Measurements from ENCODE around the gene PCDHB10. TPM values are rescaled to one million over a fixed set of nuclear protein-coding genes. Genes with fewer than 3 reads are reported as not detected.
"Not testable (repeated sequence)": the region's sequence is repeated elsewhere in the genome, so short reads cannot be mapped to it uniquely, and the experiment has no call there.

PCDHB10 gene
- total RNA-seq, 1 donor from 2014 or later, result 0.26 TPM

- FAIRE-seq, result no peak
- no peak overlapping the region for H3K4me3 ChIP-seq (ENCODE audit: low read depth, low read length)
Observed at GRCh38 chr5:141155540-141156374, 36.4 kb upstream of the PCDHB10 start.

GRCh38 chr5:141157356-141157755, 34.8 kb upstream of the PCDHB10 start:
- not testable (repeated sequence) for H3K4me3 ChIP-seq (ENCODE audit: low read depth, low read length); DNase-seq (ENCODE audit: low read depth); H3K36me3 ChIP-seq (ENCODE audit: control insufficient read depth, insufficient read depth, low read length); H3K27me3 ChIP-seq (ENCODE audit: control insufficient read depth, insufficient read depth, low read length); FAIRE-seq

More at GRCh38 chr5:141155540-141156374, 36.4 kb upstream of the PCDHB10 start:
- Histone ChIP-seq H3K27me3 (ENCODE audit: control insufficient read depth, insufficient read depth, low read length) (no peaks in the 10 kb centered on the region), H3K36me3 (ENCODE audit: control insufficient read depth, insufficient read depth, low read length) (no peaks in the 10 kb centered on the region)
- TF ChIP-seq, protein P1, sequence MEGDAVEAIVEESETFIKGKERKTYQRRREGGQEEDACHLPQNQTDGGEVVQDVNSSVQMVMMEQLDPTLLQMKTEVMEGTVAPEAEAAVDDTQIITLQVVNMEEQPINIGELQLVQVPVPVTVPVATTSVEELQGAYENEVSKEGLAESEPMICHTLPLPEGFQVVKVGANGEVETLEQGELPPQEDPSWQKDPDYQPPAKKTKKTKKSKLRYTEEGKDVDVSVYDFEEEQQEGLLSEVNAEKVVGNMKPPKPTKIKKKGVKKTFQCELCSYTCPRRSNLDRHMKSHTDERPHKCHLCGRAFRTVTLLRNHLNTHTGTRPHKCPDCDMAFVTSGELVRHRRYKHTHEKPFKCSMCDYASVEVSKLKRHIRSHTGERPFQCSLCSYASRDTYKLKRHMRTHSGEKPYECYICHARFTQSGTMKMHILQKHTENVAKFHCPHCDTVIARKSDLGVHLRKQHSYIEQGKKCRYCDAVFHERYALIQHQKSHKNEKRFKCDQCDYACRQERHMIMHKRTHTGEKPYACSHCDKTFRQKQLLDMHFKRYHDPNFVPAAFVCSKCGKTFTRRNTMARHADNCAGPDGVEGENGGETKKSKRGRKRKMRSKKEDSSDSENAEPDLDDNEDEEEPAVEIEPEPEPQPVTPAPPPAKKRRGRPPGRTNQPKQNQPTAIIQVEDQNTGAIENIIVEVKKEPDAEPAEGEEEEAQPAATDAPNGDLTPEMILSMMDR (IDR thresholded peaks at IDR 0.05; ENCODE audit: insufficient read depth, low read length, severe bottlenecking), result no peak
- DNase-seq (ENCODE audit: low read depth), result no peak

DNA sequence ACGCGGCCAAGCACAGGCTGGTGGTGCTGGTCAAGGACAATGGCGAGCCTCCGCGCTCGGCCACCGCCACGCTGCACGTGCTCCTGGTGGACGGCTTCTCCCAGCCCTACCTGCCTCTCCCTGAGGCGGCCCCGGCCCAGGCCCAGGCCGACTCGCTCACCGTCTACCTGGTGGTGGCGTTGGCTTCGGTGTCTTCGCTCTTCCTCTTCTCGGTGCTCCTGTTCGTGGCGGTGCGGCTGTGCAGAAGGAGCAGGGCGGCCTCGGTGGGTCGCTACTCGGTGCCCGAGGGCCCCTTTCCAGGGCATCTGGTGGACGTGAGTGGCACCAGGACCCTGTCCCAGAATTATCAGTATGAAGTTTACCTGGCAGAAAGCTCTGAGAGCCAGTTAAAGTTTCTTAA, 34.3 kb upstream of the PCDHB10 start:
- H3K4me3 ChIP-seq (ENCODE audit: low read depth, low read length); DNase-seq (ENCODE audit: low read depth); FAIRE-seq; H3K36me3 ChIP-seq (ENCODE audit: control insufficient read depth, insufficient read depth, low read length); H3K27me3 ChIP-seq (ENCODE audit: control insufficient read depth, insufficient read depth, low read length): not testable (repeated sequence)

GRCh38 chr5:141172381-141173204, 19.6 kb upstream of the PCDHB10 start, which contains the start of gene PCDHB7:
Gene PCDHB7, plus strand, starts transcription at chr5:141172644. Its CDS starts 192 bp downstream, at chr5:141172836.
- FAIRE-seq (no peak), DNase-seq (ENCODE audit: low read depth) (no peak)
- no peak within 1 kb of the TSS for H3K4me3 ChIP-seq (ENCODE audit: low read depth, low read length)
- TF ChIP-seq, protein P1 (IDR thresholded peaks at IDR 0.05; ENCODE audit: insufficient read depth, low read length, severe bottlenecking), result peak; percentile 23
- no peaks in the 10 kb centered on the region for H3K36me3 ChIP-seq (ENCODE audit: control insufficient read depth, insufficient read depth, low read length)
- H3K27me3 ChIP-seq (ENCODE audit: control insufficient read depth, insufficient read depth, low read length), result no peaks in the 10 kb centered on the region

DNA sequence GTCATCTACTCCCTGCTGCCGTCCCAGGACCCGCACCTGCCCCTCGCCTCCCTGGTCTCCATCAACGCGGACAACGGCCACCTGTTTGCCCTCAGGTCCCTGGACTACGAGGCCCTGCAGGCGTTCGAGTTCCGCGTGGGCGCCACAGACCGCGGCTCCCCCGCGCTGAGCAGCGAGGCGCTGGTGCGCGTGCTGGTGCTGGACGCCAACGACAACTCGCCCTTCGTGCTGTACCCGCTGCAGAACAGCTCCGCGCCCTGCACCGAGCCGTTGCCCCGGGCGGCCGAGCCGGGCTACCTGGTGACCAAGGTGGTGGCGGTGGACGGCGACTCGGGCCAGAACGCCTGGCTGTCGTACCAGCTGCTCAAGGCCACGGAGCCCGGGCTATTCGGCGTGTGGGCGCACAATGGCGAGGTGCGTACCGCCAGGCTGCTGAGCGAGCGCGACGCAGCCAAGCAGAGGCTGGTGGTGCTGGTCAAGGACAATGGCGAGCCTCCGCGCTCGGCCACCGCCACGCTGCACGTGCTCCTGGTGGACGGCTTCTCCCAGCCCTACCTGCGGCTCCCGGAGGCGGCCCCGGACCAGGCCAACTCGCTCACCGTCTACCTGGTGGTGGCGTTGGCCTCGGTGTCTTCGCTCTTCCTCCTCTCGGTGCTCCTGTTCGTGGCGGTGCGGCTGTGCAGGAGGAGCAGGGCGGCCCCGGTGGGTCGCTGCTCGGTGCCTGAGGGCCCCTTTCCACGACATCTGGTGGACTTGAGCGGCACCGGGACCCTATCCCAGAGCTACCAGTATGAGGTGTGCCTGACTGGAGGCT, 17.7 kb upstream of the PCDHB10 start:
- H3K4me3 ChIP-seq (ENCODE audit: low read depth, low read length); H3K36me3 ChIP-seq (ENCODE audit: control insufficient read depth, insufficient read depth, low read length); FAIRE-seq; DNase-seq (ENCODE audit: low read depth); H3K27me3 ChIP-seq (ENCODE audit: control insufficient read depth, insufficient read depth, low read length): not testable (repeated sequence)

DNA sequence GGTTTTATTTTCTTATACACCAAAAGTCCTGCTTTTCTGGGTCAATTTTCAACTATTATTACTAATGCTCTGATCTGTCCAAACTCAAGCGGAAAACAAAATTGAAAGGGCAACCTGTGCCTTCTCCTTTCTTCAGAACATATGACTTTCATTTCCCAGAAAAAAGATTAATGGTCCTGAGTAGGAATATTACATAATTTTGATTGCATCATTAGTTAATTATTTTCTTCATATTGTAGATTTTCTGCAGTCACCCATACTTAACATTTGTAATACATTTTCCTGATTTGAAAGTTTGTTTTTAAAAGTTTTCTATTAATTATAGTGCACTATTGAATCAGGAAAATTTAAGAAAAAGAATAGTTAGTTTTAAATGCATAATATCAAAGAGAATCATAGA, 16.2 kb upstream of the PCDHB10 start:
- no peaks in the 10 kb centered on the region for H3K27me3 ChIP-seq (ENCODE audit: control insufficient read depth, insufficient read depth, low read length)
- FAIRE-seq (no peak), DNase-seq (ENCODE audit: low read depth) (no peak)
- TF ChIP-seq, protein P1 (IDR thresholded peaks at IDR 0.05; ENCODE audit: insufficient read depth, low read length, severe bottlenecking), result no peak
- H3K36me3 ChIP-seq (ENCODE audit: control insufficient read depth, insufficient read depth, low read length), result no peaks in the 10 kb centered on the region
- no peak overlapping the region for H3K4me3 ChIP-seq (ENCODE audit: low read depth, low read length)

GRCh38 chr5:141177577-141178191, 14.5 kb upstream of the PCDHB10 start, which contains the start of gene PCDHB8:
Gene PCDHB8, plus strand, starts transcription at chr5:141177790. Its CDS starts 245 bp downstream, at chr5:141178035.
- not testable (repeated sequence) for H3K4me3 ChIP-seq (ENCODE audit: low read depth, low read length); H3K36me3 ChIP-seq (ENCODE audit: control insufficient read depth, insufficient read depth, low read length); H3K27me3 ChIP-seq (ENCODE audit: control insufficient read depth, insufficient read depth, low read length); DNase-seq (ENCODE audit: low read depth)
- peak; percentile 95 for FAIRE-seq

- not testable (repeated sequence) for FAIRE-seq
Observed at GRCh38 chr5:141179371-141179770, 12.8 kb upstream of the PCDHB10 start.

DNA sequence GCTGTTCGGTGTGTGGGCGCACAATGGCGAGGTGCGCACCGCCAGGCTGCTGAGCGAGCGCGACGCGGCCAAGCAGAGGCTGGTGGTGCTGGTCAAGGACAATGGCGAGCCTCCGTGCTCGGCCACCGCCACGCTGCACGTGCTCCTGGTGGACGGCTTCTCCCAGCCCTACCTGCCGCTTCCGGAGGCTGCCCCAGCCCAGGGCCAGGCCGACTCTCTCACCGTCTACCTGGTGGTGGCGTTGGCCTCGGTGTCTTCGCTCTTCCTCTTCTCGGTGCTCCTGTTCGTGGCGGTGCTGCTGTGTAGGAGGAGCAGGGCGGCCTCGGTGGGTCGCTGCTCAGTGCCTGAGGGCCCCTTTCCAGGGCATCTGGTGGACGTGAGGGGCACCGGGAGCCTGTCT, 12.3 kb upstream of the PCDHB10 start:
- not testable (repeated sequence) for H3K4me3 ChIP-seq (ENCODE audit: low read depth, low read length); H3K27me3 ChIP-seq (ENCODE audit: control insufficient read depth, insufficient read depth, low read length); H3K36me3 ChIP-seq (ENCODE audit: control insufficient read depth, insufficient read depth, low read length); DNase-seq (ENCODE audit: low read depth); FAIRE-seq

More at GRCh38 chr5:141179371-141179770, 12.8 kb upstream of the PCDHB10 start:
- H3K27me3 ChIP-seq (ENCODE audit: control insufficient read depth, insufficient read depth, low read length); H3K4me3 ChIP-seq (ENCODE audit: low read depth, low read length); H3K36me3 ChIP-seq (ENCODE audit: control insufficient read depth, insufficient read depth, low read length); DNase-seq (ENCODE audit: low read depth): not testable (repeated sequence)

All from bronchial epithelial cell (primary cell).